WTC11 (cell line): ENCODE measurements around the gene SLC16A14.

Experiments used
- TF ChIP-seq, protein P1 (sequence below): sonication (generic); formaldehyde crosslinking; IDR thresholded peaks from 2 replicates; pipeline ENCODE4 v1.8.1; 2023; ENCODE audit warnings: mild to moderate bottlenecking, missing genetic modification reagents, moderate library complexity
- TF ChIP-seq, protein P2 (sequence below): fragments of 200-600 bp; IDR thresholded peaks from 2 replicates; pipeline ENCODE4 v1.8.0; 2022; ENCODE audit warnings: antibody characterized with exemption
- TF ChIP-seq, protein P3 (sequence below): sonication (generic); formaldehyde crosslinking; IDR thresholded peaks from 2 replicates; pipeline ENCODE4 v1.8.1; 2023; ENCODE audit warnings: mild to moderate bottlenecking, missing genetic modification reagents
- TF ChIP-seq, protein P4 (sequence below): fragments of 250-450 bp; sonication (Bioruptor Pico); IDR thresholded peaks from 2 replicates; pipeline ENCODE4 v2.1.2; 2022; ENCODE audit warnings: mild to moderate bottlenecking, moderate library complexity
- TF ChIP-seq, protein P5 (sequence below): sonication (generic); formaldehyde crosslinking; IDR thresholded peaks from 2 replicates; pipeline ENCODE4 v1.8.1; 2022; ENCODE audit warnings: low read depth, missing genetic modification reagents, borderline replicate concordance

DNA sequence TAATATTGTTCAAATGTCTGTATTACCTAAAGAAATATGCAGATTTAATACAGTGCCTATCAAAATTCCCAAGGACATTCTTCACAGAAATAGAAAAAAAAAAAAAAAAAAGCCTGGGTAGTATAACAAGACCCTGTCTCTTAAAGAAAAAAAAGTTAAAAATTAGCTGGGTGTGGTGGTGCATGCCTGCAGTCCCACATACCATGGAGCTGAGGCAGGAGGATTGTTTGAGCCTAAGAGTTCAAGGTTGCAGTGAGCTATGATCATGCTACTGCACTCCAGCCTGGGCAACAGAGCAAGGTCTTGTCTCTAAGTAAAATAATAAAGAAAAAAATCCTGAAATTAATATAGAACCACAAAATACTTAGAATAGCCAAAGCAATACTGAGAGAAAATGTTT is 51.9 kb downstream of the SLC16A14 start:
- TF ChIP-seq, protein P1, sequence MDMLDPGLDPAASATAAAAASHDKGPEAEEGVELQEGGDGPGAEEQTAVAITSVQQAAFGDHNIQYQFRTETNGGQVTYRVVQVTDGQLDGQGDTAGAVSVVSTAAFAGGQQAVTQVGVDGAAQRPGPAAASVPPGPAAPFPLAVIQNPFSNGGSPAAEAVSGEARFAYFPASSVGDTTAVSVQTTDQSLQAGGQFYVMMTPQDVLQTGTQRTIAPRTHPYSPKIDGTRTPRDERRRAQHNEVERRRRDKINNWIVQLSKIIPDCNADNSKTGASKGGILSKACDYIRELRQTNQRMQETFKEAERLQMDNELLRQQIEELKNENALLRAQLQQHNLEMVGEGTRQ (CRISPR knock-in tag), result no peak
- TF ChIP-seq, protein P2, sequence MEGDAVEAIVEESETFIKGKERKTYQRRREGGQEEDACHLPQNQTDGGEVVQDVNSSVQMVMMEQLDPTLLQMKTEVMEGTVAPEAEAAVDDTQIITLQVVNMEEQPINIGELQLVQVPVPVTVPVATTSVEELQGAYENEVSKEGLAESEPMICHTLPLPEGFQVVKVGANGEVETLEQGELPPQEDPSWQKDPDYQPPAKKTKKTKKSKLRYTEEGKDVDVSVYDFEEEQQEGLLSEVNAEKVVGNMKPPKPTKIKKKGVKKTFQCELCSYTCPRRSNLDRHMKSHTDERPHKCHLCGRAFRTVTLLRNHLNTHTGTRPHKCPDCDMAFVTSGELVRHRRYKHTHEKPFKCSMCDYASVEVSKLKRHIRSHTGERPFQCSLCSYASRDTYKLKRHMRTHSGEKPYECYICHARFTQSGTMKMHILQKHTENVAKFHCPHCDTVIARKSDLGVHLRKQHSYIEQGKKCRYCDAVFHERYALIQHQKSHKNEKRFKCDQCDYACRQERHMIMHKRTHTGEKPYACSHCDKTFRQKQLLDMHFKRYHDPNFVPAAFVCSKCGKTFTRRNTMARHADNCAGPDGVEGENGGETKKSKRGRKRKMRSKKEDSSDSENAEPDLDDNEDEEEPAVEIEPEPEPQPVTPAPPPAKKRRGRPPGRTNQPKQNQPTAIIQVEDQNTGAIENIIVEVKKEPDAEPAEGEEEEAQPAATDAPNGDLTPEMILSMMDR, result no peak
- TF ChIP-seq, protein P3, sequence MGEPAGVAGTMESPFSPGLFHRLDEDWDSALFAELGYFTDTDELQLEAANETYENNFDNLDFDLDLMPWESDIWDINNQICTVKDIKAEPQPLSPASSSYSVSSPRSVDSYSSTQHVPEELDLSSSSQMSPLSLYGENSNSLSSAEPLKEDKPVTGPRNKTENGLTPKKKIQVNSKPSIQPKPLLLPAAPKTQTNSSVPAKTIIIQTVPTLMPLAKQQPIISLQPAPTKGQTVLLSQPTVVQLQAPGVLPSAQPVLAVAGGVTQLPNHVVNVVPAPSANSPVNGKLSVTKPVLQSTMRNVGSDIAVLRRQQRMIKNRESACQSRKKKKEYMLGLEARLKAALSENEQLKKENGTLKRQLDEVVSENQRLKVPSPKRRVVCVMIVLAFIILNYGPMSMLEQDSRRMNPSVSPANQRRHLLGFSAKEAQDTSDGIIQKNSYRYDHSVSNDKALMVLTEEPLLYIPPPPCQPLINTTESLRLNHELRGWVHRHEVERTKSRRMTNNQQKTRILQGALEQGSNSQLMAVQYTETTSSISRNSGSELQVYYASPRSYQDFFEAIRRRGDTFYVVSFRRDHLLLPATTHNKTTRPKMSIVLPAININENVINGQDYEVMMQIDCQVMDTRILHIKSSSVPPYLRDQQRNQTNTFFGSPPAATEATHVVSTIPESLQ (CRISPR knock-in tag), result no peak
- TF ChIP-seq, protein P4, sequence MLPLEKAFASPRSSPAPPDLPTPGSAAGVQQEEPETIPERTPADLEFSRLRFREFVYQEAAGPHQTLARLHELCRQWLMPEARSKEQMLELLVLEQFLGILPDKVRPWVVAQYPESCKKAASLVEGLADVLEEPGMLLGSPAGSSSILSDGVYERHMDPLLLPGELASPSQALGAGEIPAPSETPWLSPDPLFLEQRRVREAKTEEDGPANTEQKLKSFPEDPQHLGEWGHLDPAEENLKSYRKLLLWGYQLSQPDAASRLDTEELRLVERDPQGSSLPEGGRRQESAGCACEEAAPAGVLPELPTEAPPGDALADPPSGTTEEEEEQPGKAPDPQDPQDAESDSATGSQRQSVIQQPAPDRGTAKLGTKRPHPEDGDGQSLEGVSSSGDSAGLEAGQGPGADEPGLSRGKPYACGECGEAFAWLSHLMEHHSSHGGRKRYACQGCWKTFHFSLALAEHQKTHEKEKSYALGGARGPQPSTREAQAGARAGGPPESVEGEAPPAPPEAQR (CRISPR knock-in tag), result no peak
- TF ChIP-seq, protein P5, sequence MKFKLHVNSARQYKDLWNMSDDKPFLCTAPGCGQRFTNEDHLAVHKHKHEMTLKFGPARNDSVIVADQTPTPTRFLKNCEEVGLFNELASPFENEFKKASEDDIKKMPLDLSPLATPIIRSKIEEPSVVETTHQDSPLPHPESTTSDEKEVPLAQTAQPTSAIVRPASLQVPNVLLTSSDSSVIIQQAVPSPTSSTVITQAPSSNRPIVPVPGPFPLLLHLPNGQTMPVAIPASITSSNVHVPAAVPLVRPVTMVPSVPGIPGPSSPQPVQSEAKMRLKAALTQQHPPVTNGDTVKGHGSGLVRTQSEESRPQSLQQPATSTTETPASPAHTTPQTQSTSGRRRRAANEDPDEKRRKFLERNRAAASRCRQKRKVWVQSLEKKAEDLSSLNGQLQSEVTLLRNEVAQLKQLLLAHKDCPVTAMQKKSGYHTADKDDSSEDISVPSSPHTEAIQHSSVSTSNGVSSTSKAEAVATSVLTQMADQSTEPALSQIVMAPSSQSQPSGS (CRISPR knock-in tag), result no peak
